CD4-positive, alpha-beta T cell treated with Interleukin-4 for 1 hour (primary cell): ENCODE measurements around the gene RCVRN.
A peak's percentile ranks its signal among the peaks of the same experiment; 100 is the strongest.

Source experiments
- DNase-seq, 2 donors: peaks; one replicate each; pipeline ENCODE4 v3.0.0-alpha.2; 2020 to 2022

The RCVRN gene

GRCh38 chr17:9905078-9905415 is at the start of gene RCVRN:
Gene RCVRN (minus strand): TSS chr17:9905271. CDS start chr17:9905180, 91 bp downstream.
- no peak for DNase-seq

GRCh38 chr17:9953492-9953891 is 48.4 kb upstream of the RCVRN start:
- no peak for DNase-seq

GRCh38 chr17:9951803-9952202 is 46.7 kb upstream of the RCVRN start:
- no peak for DNase-seq

- DNase-seq: no peak
These were observed 43.9 kb upstream of the RCVRN start for GRCh38 chr17:9948928-9949327.

- no peak for DNase-seq
These were observed 39.6 kb upstream of the RCVRN start for GRCh38 chr17:9944704-9945103.

- DNase-seq: no peak
These were observed 38.3 kb upstream of the RCVRN start for GRCh38 chr17:9943343-9943742.

GRCh38 chr17:9942885-9943284 is 37.8 kb upstream of the RCVRN start:
- no peak for DNase-seq

GRCh38 chr17:9941305-9941704 is 36.2 kb upstream of the RCVRN start:
- DNase-seq: no peak

- no peak for DNase-seq
These were observed 35.8 kb upstream of the RCVRN start for GRCh38 chr17:9940841-9941240.

GRCh38 chr17:9938764-9939163 is 33.7 kb upstream of the RCVRN start:
- DNase-seq: no peak

- DNase-seq: no peak
These were observed 32.8 kb upstream of the RCVRN start for GRCh38 chr17:9937901-9938300.

- DNase-seq: no peak
These were observed 32.2 kb upstream of the RCVRN start for GRCh38 chr17:9937241-9937761.

- no peak for DNase-seq
These were observed 31.0 kb upstream of the RCVRN start for GRCh38 chr17:9936095-9936494.

- DNase-seq: no peak
These were observed 30.3 kb upstream of the RCVRN start for GRCh38 chr17:9935408-9935807.

GRCh38 chr17:9934331-9934730 is 29.3 kb upstream of the RCVRN start:
- no peak for DNase-seq

GRCh38 chr17:9932491-9932890 is 27.4 kb upstream of the RCVRN start:
- no peak for DNase-seq

GRCh38 chr17:9931144-9931741 is 26.2 kb upstream of the RCVRN start:
- no peak for DNase-seq

GRCh38 chr17:9929871-9930270 is 24.8 kb upstream of the RCVRN start:
- DNase-seq: no peak

- no peak for DNase-seq
These were observed 23.7 kb upstream of the RCVRN start for GRCh38 chr17:9928601-9929333.

- DNase-seq: no peak
These were observed 21.2 kb upstream of the RCVRN start for GRCh38 chr17:9926150-9926804.

GRCh38 chr17:9925457-9925856 is 20.4 kb upstream of the RCVRN start:
- DNase-seq: no peak

GRCh38 chr17:9924735-9925191 is 19.7 kb upstream of the RCVRN start:
- DNase-seq: peak in 1 of 2 donors; percentile 56

- no peak for DNase-seq
These were observed 17.2 kb upstream of the RCVRN start for GRCh38 chr17:9922012-9922848.
